ENCODE results near the gene PHB1.

The PHB1 gene

DNA sequence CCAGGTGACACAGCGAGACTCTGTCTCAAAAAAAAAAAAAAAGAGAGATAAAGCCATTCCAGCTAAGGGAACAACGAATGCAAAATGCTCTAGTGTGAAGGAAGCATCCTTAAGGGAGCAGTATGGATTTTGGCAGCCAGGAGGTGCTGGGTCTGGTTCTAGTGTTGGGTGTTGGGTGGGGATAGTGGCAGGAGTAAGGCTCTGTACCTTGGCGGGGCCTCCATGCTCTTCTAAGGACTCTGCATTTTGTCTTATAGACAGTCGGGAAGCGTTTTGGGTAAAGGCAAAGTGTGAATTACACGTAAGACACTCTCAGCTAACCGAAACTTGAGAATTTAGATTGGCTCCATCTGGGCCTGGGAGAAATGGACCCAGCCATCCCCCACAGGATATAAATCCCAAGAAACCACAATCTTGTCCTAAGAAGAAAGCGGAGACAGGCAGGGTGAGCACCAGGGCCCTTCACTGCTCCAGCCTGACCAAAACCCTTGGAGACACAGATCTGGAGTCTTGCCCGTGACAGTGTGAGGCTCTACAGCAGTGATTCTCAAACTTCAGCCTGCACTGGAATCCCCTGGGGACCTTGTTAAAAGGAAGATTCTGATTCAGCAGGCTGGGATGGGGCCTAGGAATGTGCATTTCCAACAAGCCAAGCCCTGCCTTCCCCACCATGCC, 33.1 kb upstream of the PHB1 start:
- TF ChIP-seq, protein P1, sequence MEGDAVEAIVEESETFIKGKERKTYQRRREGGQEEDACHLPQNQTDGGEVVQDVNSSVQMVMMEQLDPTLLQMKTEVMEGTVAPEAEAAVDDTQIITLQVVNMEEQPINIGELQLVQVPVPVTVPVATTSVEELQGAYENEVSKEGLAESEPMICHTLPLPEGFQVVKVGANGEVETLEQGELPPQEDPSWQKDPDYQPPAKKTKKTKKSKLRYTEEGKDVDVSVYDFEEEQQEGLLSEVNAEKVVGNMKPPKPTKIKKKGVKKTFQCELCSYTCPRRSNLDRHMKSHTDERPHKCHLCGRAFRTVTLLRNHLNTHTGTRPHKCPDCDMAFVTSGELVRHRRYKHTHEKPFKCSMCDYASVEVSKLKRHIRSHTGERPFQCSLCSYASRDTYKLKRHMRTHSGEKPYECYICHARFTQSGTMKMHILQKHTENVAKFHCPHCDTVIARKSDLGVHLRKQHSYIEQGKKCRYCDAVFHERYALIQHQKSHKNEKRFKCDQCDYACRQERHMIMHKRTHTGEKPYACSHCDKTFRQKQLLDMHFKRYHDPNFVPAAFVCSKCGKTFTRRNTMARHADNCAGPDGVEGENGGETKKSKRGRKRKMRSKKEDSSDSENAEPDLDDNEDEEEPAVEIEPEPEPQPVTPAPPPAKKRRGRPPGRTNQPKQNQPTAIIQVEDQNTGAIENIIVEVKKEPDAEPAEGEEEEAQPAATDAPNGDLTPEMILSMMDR (conservative IDR thresholded peaks at IDR 0.05) = no peak

GRCh38 chr17:49445591-49445990, 30.9 kb upstream of the PHB1 start:
- H3K27ac ChIP-seq = no peak overlapping the region
- TF ChIP-seq, protein P1 (conservative IDR thresholded peaks at IDR 0.05) = no peak

More for the DNA sequence above, 33.1 kb upstream of the PHB1 start:
- no peak overlapping the region for H3K27ac ChIP-seq

DNA sequence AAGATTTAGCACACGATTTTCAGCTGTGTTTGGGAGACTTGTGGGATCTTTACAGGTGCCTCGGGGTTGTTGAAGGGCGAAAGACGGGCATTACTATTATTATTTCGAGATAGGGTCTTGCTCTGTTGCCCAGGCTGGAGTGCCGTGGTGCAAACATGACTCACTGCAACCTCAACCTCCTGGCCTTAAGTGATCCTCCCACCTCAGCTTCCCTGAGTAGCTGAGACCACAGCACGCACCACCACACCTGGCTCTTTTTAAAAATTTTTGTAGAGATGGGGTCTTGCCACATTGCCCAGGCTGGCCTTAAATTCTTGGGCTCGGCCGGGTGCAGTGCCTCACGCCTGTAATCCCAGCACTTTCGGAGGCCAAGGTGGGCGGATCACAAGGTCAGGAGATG, 29.7 kb upstream of the PHB1 start:
- no peak overlapping the region for H3K27ac ChIP-seq
- TF ChIP-seq, protein P1 (conservative IDR thresholded peaks at IDR 0.05) = no peak

DNA sequence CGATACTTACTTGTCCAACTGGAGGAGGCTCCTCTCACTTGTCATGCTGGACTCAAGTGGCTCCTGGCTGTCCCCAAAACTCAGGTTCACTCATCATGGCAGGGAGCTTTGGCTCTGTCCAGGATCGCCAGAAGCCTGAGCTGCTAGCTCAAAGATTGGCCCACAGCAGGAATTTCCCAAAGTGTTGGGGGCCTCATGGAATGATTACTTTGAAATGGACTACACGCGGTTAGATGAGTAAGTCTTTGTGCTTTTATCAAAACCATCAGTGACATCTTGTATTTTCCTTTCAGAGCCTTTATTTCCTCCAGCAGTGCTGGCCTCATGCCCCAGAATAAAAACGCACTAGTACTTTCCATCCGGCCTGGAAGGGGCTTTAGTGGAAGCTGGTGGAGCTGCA, 29.2 kb upstream of the PHB1 start:
- TF ChIP-seq, protein P1 (conservative IDR thresholded peaks at IDR 0.05) = no peak
- no peak overlapping the region for H3K27ac ChIP-seq

GRCh38 chr17:49442041-49442440, 27.4 kb upstream of the PHB1 start:
- TF ChIP-seq, protein P1 (conservative IDR thresholded peaks at IDR 0.05) = no peak
- H3K27ac ChIP-seq = no peak overlapping the region

- no peak overlapping the region for H3K27ac ChIP-seq
- TF ChIP-seq, protein P1 (conservative IDR thresholded peaks at IDR 0.05) = no peak
These were observed 26.9 kb upstream of the PHB1 start for GRCh38 chr17:49441578-49441977.

GRCh38 chr17:49440581-49440980, 25.9 kb upstream of the PHB1 start:
- no peak overlapping the region; the same call in 1 of the 2 replicates for H3K27ac ChIP-seq
- TF ChIP-seq, protein P1 (conservative IDR thresholded peaks at IDR 0.05) = no peak
